Subcutaneous adipose tissue (tissue), 4 donors: ENCODE results near the gene LANCL2. TPM values are rescaled to one million over a fixed set of nuclear protein-coding genes. Genes with fewer than 3 reads are reported as not detected.

Experiments
- total RNA-seq, 4 donors: library from RNA; depleted of rRNA; stranded (reverse); fragments of >200 nt; gene quantifications; one replicate each; pipeline ENCODE4 v1.1.0, GENCODE V29; 2016
- TF ChIP-seq, protein P1 (sequence below): fragments of 450-650 bp; IDR thresholded peaks from one replicate; pipeline ENCODE4 v1.5.1; 2016; ENCODE audit warnings: low read depth, mild to moderate bottlenecking, control low read depth, antibody characterized with exemption, moderate library complexity

The LANCL2 gene
- total RNA-seq, 4 donors from 2014 or later, result 6.1 to 11.1 (median 9.6) TPM

DNA sequence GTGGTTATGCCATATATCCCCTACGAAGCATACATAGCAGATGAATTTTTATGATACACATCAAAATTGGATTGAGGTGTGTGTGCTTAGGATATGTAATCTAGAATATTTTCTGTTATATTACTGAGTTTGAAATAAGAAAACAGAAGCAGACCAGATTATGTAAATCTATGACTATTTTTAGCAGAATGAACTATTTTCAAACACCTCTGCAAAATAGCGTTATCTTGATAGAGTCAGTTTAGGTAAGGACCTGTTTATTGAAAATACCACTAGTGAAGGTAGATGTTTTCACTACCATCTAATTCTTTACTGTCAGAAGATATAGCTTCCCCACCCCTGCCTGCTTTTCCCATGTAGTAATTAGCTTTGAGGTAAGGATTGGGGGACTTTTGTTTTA, 9.1 kb downstream of the LANCL2 start:
- TF ChIP-seq, protein P1, sequence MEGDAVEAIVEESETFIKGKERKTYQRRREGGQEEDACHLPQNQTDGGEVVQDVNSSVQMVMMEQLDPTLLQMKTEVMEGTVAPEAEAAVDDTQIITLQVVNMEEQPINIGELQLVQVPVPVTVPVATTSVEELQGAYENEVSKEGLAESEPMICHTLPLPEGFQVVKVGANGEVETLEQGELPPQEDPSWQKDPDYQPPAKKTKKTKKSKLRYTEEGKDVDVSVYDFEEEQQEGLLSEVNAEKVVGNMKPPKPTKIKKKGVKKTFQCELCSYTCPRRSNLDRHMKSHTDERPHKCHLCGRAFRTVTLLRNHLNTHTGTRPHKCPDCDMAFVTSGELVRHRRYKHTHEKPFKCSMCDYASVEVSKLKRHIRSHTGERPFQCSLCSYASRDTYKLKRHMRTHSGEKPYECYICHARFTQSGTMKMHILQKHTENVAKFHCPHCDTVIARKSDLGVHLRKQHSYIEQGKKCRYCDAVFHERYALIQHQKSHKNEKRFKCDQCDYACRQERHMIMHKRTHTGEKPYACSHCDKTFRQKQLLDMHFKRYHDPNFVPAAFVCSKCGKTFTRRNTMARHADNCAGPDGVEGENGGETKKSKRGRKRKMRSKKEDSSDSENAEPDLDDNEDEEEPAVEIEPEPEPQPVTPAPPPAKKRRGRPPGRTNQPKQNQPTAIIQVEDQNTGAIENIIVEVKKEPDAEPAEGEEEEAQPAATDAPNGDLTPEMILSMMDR, result no peak

DNA sequence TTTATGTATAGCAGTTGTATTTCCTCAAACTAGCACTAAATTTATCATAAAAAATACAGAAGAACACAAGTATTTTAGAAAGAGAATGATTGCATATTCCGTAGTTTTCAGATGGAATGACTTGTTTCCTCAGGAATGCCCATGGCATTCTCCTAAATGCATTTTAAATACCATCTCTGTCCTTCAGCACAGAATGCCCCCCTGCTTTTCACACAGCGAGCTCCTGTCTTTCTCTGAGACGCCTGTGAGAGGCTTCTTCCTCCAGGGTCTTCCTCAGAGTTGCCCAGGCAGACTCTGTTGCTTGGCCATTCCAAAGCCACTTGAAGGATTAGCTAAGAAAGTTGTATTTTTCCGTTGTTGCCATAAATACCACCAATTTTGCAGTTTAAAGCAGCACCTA, 10.1 kb downstream of the LANCL2 start:
- TF ChIP-seq, protein P1, result no peak

GRCh38 chr7:55377162-55377817, 12.2 kb downstream of the LANCL2 start:
- TF ChIP-seq, protein P1, result no peak

GRCh38 chr7:55379285-55379684, 14.1 kb downstream of the LANCL2 start:
- TF ChIP-seq, protein P1, result no peak

GRCh38 chr7:55381189-55381588, 16.1 kb downstream of the LANCL2 start:
- TF ChIP-seq, protein P1, result no peak

DNA sequence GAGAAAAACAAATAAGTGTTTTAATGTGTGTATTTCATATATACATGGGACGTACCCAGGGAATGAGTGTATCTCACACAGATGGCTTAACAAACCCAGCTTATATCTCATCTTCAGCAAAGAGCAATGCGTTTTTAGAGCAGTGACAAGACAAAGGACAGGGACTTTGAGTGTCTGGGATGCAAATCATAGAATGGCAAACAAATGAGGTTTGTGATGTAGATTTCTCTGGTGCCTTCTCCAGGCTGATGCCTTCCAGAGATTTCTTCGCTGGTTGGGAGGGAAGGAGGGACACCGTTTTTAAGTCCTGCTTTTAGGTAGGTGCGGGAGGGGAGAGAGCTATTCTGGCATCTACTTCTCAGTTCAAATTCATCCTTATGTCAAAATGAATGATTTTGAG, 16.6 kb downstream of the LANCL2 start:
- TF ChIP-seq, protein P1, result no peak

DNA sequence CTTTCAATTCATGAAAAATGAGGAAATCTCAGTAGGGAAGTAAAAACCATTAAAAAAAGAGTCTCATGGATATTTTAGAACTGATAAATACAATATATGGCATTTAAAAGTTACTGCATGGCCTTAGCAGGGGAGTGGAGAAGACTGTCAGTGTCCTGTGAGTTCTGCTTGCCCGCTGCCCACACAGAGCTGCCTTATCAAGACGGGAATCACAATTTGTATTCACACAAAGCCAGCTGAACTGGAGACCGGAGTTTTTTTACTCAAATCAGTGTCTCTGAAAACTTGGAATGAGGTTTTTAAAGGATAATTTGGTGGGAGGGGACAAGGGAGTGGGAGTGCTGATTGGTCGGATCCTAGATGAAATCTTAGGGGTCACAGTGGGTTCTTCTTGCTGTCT, 17.1 kb downstream of the LANCL2 start:
- TF ChIP-seq, protein P1, result no peak
